ENCODE results near the gene DENND5A. TPM values are rescaled to one million over a fixed set of nuclear protein-coding genes. Genes with fewer than 3 reads are reported as not detected.

DENND5A gene
- total and polyA plus RNA-seq, 2 donors (not counting 1 experiment from before 2014, with no cell fraction given), result 41.3 to 66.5 TPM

DNA sequence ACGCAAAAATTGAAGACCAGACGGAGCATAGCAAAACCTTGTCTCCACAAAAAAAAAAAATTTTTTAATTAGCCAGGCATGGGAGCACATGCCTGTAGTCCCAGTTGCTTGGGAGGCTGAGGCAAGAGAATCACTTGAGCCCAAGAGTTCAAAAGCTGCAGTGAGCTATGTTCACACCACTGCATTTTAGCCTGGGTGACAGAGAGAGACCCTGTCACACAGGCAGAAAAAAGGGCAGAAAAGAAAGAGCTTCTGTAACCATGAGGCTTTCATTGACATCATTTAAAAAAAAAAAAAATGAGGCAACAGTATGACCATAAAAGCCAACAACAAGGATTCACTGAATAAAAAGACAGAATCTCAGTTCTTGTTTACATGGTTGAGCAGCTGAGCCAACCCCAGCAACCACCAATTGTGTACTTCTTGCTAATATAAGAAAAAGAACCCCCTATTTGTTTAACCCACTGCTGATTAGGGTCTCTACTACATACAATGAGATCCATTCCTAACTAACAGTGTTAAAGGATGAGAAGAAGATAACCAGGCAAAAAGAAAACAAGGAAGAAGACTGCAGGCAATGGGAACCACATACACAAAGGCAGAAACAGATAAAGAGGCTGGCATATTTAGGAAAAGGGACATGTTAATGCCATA lies 87.6 kb downstream of the DENND5A start:
- no peaks in the 10 kb centered on the region for H3K9me3 Mint-ChIP-seq (ENCODE audit: insufficient read depth)
- intact Hi-C loops (cut with micrococcal nuclease), result no loop called here
- no peaks in the 10 kb centered on the region for H3K79me2 ChIP-seq (ENCODE audit: control insufficient read depth, insufficient read depth, low read length)
- no peak overlapping the region for H3K4me3 ChIP-seq (ENCODE audit: control extremely low read depth in 1 of 5, extremely low read depth in 1 of 5, insufficient read depth in 1 of 5, low read depth in 2 of 5, low read length in 4 of 5)
- no peak overlapping the region for H3K4me2 ChIP-seq (replicated peaks; ENCODE audit: low read depth, low read length, poor library complexity, severe bottlenecking)
- CTCF ChIA-PET, result interaction anchor here (1.1 kb wide), 1 partner anchor 329 kb away, joined by 5 read pairs; no protein-coding TSS in a partner anchor
- no peak overlapping the region for H2AFZ ChIP-seq (ENCODE audit: insufficient read depth, low read depth, low read length, poor library complexity, severe bottlenecking)
- H3K27ac Mint-ChIP-seq, result no peak overlapping the region
- DNase-seq (no peak), ATAC-seq (ENCODE audit: low read depth) (no peak)
- no peaks in the 10 kb centered on the region for H3K4me1 ChIP-seq (ENCODE audit: control insufficient read depth in 2 of 2, insufficient read depth in 2 of 2, low read length in 2 of 2)
- H4K20me1 ChIP-seq (ENCODE audit: control insufficient read depth, insufficient read depth, low read length, poor library complexity, severe bottlenecking), result no peaks in the 10 kb centered on the region
- POLR2A ChIA-PET, result no interaction called here
- no peak overlapping the region for H3K9ac ChIP-seq (ENCODE audit: low read length)
- peaks cover 10 to 31% of the 10 kb centered on the region in 2 experiments for H3K36me3 ChIP-seq (replicated peaks in 1 of 2; ENCODE audit: control extremely low read depth in 1 of 2, control insufficient read depth in 1 of 2, extremely low read depth in 1 of 2, insufficient read depth in 2 of 2, low read length in 1 of 2)
- H3K4me3 Mint-ChIP-seq, result no peak overlapping the region
- H3K9me3 ChIP-seq (ENCODE audit: control extremely low read depth in 1 of 3, control insufficient read depth in 2 of 3, insufficient read depth in 1 of 3, low read length in 2 of 3), result no peaks in the 10 kb centered on the region
- H3K27ac ChIP-seq (ENCODE audit: low read length in 2 of 2), result no peak overlapping the region
- no peaks in the 10 kb centered on the region for H3K4me1 Mint-ChIP-seq
- no peaks in the 10 kb centered on the region for H3K27me3 ChIP-seq (replicated peaks in 1 of 4; ENCODE audit: control extremely low read depth in 1 of 4, control insufficient read depth in 3 of 4, insufficient read depth in 4 of 4, low read length in 3 of 4)
- no peak for TF ChIP-seq EZH2 (IDR thresholded peaks at IDR 0.05; ENCODE audit: borderline replicate concordance, insufficient read depth, low read depth, low read length, poor library complexity, severe bottlenecking)
- TF ChIP-seq, protein P1, sequence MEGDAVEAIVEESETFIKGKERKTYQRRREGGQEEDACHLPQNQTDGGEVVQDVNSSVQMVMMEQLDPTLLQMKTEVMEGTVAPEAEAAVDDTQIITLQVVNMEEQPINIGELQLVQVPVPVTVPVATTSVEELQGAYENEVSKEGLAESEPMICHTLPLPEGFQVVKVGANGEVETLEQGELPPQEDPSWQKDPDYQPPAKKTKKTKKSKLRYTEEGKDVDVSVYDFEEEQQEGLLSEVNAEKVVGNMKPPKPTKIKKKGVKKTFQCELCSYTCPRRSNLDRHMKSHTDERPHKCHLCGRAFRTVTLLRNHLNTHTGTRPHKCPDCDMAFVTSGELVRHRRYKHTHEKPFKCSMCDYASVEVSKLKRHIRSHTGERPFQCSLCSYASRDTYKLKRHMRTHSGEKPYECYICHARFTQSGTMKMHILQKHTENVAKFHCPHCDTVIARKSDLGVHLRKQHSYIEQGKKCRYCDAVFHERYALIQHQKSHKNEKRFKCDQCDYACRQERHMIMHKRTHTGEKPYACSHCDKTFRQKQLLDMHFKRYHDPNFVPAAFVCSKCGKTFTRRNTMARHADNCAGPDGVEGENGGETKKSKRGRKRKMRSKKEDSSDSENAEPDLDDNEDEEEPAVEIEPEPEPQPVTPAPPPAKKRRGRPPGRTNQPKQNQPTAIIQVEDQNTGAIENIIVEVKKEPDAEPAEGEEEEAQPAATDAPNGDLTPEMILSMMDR (IDR thresholded peaks at IDR 0.05), result no peak
- H3K27me3 Mint-ChIP-seq, result no peaks in the 10 kb centered on the region
- WGBS (ENCODE audit: insufficient coverage), result no CpG with 5 or more reads among the region's 2 CpGs

DNA sequence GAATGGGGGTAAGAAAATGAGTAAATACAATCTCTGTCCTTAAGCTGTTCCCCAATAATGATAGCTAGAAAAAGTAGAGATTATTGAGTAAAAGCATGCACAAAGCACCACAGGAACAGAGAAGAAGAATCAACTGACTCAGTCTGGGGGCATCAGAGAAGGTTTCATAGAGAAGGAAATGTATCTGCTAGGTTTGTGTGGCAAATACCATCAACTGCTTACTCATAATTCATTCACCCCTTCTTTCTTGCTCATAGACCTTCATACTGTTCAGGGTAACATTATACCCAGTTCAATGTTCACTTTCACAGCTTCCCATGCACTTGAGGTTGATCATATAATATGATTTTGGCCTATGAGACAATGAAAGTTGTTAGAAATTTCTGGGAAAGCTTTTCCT lies 88.6 kb downstream of the DENND5A start:
- H3K36me3 ChIP-seq (replicated peaks in 1 of 2; ENCODE audit: control extremely low read depth in 1 of 2, control insufficient read depth in 1 of 2, extremely low read depth in 1 of 2, insufficient read depth in 2 of 2, low read length in 1 of 2), result peaks cover 10 to 31% of the 10 kb centered on the region in 2 experiments

More for the DNA sequence above, 88.6 kb downstream of the DENND5A start:
- H3K27me3 ChIP-seq (replicated peaks in 1 of 4; ENCODE audit: control extremely low read depth in 1 of 4, control insufficient read depth in 3 of 4, insufficient read depth in 4 of 4, low read length in 3 of 4), result no peaks in the 10 kb centered on the region
- no peaks in the 10 kb centered on the region for H3K27me3 Mint-ChIP-seq
- no peak for ATAC-seq (ENCODE audit: low read depth)
- H3K4me1 Mint-ChIP-seq, result no peaks in the 10 kb centered on the region
- H3K9me3 Mint-ChIP-seq (ENCODE audit: insufficient read depth), result no peaks in the 10 kb centered on the region
- H2AFZ ChIP-seq (ENCODE audit: insufficient read depth, low read depth, low read length, poor library complexity, severe bottlenecking), result no peak overlapping the region
- H3K4me3 ChIP-seq (ENCODE audit: control extremely low read depth in 1 of 5, extremely low read depth in 1 of 5, insufficient read depth in 1 of 5, low read depth in 2 of 5, low read length in 4 of 5), result no peak overlapping the region
- POLR2A ChIA-PET, result no interaction called here
- H3K4me2 ChIP-seq (replicated peaks; ENCODE audit: low read depth, low read length, poor library complexity, severe bottlenecking), result no peak overlapping the region
- H3K9me3 ChIP-seq (ENCODE audit: control extremely low read depth in 1 of 3, control insufficient read depth in 2 of 3, insufficient read depth in 1 of 3, low read length in 2 of 3), result no peaks in the 10 kb centered on the region
- H3K4me3 Mint-ChIP-seq, result no peak overlapping the region
- H3K4me1 ChIP-seq (ENCODE audit: control insufficient read depth in 2 of 2, insufficient read depth in 2 of 2, low read length in 2 of 2), result no peaks in the 10 kb centered on the region
- no peak overlapping the region for H3K9ac ChIP-seq (ENCODE audit: low read length)
- no peaks in the 10 kb centered on the region for H4K20me1 ChIP-seq (ENCODE audit: control insufficient read depth, insufficient read depth, low read length, poor library complexity, severe bottlenecking)
- H3K79me2 ChIP-seq (ENCODE audit: control insufficient read depth, insufficient read depth, low read length), result no peaks in the 10 kb centered on the region
- H3K27ac ChIP-seq (ENCODE audit: low read length in 2 of 2), result no peak overlapping the region
- DNase-seq, result no peak
- TF ChIP-seq, protein P1 (IDR thresholded peaks at IDR 0.05), result no peak
- no peak for TF ChIP-seq EZH2 (IDR thresholded peaks at IDR 0.05; ENCODE audit: borderline replicate concordance, insufficient read depth, low read depth, low read length, poor library complexity, severe bottlenecking)
- CTCF ChIA-PET, result interaction anchor here (0.8 to 1.1 kb wide), 2 partner anchors 11 to 330 kb away, joined by 3 to 5 read pairs; no protein-coding TSS in a partner anchor
- H3K27ac Mint-ChIP-seq, result no peak overlapping the region
- intact Hi-C loops (cut with micrococcal nuclease), result no loop called here
